ENCODE data around the gene ESYT1. TPM values are rescaled to one million over a fixed set of nuclear protein-coding genes. Genes with fewer than 3 reads are reported as not detected.

The ESYT1 gene
- total RNA-seq, 2 donors from 2014 or later = 97.0 to 118 TPM

DNA sequence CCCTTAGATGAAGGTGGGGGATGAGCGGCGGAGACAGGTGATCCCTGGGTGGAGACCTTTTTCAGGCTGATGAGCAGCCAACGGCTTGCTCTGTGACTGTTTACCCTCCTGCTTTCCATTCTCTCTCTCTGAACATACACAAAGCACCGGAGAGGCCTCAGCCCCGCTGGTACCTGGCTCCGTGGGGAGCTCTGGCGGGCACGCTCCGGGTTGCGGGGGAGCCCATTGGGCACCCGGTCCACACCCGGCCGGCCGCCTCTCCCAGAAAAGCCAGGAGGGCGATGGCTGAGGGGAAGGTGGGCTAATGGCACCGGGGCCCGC lies 60.7 kb downstream of the ESYT1 start:
- H3K36me3 Mint-ChIP-seq (ENCODE audit: low read depth) = peaks cover 37% of the 10 kb centered on the region
- H3K27me3 Mint-ChIP-seq (ENCODE audit: insufficient read depth) = no peaks in the 10 kb centered on the region
- peak overlapping the region; percentile 90 for H3K4me3 ChIP-seq (ENCODE audit: low read length)
- peaks cover 45% of the 10 kb centered on the region for H3K36me3 ChIP-seq (ENCODE audit: control insufficient read depth, insufficient read depth, low read length)
- TF ChIP-seq, protein P1, sequence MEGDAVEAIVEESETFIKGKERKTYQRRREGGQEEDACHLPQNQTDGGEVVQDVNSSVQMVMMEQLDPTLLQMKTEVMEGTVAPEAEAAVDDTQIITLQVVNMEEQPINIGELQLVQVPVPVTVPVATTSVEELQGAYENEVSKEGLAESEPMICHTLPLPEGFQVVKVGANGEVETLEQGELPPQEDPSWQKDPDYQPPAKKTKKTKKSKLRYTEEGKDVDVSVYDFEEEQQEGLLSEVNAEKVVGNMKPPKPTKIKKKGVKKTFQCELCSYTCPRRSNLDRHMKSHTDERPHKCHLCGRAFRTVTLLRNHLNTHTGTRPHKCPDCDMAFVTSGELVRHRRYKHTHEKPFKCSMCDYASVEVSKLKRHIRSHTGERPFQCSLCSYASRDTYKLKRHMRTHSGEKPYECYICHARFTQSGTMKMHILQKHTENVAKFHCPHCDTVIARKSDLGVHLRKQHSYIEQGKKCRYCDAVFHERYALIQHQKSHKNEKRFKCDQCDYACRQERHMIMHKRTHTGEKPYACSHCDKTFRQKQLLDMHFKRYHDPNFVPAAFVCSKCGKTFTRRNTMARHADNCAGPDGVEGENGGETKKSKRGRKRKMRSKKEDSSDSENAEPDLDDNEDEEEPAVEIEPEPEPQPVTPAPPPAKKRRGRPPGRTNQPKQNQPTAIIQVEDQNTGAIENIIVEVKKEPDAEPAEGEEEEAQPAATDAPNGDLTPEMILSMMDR (conservative IDR thresholded peaks at IDR 0.05) = no peak
- peaks cover 5% of the 10 kb centered on the region for H3K4me1 ChIP-seq (ENCODE audit: control insufficient read depth, insufficient read depth, low read length)
- no peaks in the 10 kb centered on the region for H3K9me3 ChIP-seq (ENCODE audit: control insufficient read depth, low read length)
- peak overlapping the region; percentile 84 for H3K27ac ChIP-seq (ENCODE audit: low read depth, low read length)
- peaks cover 12% of the 10 kb centered on the region for H3K4me1 Mint-ChIP-seq
- H3K27me3 ChIP-seq (ENCODE audit: control insufficient read depth, insufficient read depth, low read length, poor library complexity, severe bottlenecking) = no peaks in the 10 kb centered on the region
- H3K27ac Mint-ChIP-seq = peak overlapping the region; percentile 92
- peak overlapping the region; percentile 74 for H3K9ac ChIP-seq (ENCODE audit: extremely low read depth, low read length, poor library complexity, severe bottlenecking)
- peak; percentile 85 for DNase-seq
- WGBS, 2 experiments (ENCODE audit: insufficient coverage in 1 of 2, insufficient read length in 1 of 2) = 0% methylated on average over 2 to 17 of the region's 17 CpGs
- H3K4me3 Mint-ChIP-seq = peak overlapping the region; percentile 97
- H3K9me3 Mint-ChIP-seq = no peaks in the 10 kb centered on the region

DNA sequence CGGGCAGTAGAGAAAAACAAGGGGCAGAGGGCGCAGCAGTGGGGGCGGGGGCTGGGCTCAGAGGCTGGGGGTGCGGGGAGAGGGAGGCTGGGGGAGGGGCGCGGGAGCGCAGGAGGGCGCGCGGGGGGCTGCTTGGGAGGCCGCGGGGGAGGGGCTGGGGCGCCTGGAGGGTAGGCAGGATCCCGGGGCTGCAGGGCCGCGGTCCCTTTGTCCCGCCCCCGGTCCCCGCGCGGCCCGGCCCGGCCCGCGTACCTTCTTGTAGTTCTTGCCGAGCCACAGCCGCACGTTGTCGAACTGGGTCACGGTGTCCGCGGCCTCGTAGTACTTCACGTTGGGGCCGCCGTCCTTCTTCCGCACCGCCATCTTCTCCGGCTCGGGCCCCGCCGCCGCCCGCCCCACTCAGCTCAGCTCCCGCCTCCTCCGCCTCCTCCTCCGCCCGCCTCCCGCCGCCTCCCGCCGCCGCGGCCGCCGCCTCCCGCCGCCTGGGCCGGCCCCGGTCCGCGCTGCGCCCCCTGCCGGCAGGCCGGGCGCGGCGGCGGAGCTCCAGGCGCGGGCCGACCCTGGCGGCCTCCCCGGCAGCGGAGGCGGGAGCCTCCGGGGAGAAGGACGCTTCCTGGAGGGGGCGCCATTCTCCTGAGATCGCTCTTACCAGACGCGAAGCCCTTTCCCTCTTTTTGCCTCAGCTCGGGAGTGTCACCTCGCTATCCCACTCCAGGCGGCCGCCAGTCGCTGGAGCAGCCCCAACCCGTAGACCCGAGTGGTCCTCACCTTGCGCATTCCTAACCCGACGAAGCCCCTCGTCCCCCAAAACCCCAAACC lies 61.2 kb downstream of the ESYT1 start, which contains the start of gene SMARCC2:
Gene SMARCC2, minus strand, starts transcription at position 385 of the 819 bp plus-strand sequence. Its CDS starts 22 bp downstream, at position 363.
- Histone ChIP-seq H3K27me3 (ENCODE audit: control insufficient read depth, insufficient read depth, low read length, poor library complexity, severe bottlenecking) (no peaks in the 10 kb centered on the region), H3K4me3 (ENCODE audit: low read length) (peak within 1 kb of the TSS; percentile 93), H3K27ac (ENCODE audit: low read depth, low read length) (peak within 1 kb of the TSS; percentile 84), H3K36me3 (ENCODE audit: control insufficient read depth, insufficient read depth, low read length) (peaks cover 39% of the 10 kb centered on the region), H3K9ac (ENCODE audit: extremely low read depth, low read length, poor library complexity, severe bottlenecking) (peak within 1 kb of the TSS; percentile 74), H3K4me1 (ENCODE audit: control insufficient read depth, insufficient read depth, low read length) (peaks cover 5% of the 10 kb centered on the region), H3K9me3 (ENCODE audit: control insufficient read depth, low read length) (no peaks in the 10 kb centered on the region)
- Mint-ChIP-seq H3K27ac (peak within 1 kb of the TSS; percentile 98), H3K9me3 (no peaks in the 10 kb centered on the region), H3K27me3 (ENCODE audit: insufficient read depth) (no peaks in the 10 kb centered on the region), H3K4me1 (peaks cover 12% of the 10 kb centered on the region), H3K4me3 (peak within 1 kb of the TSS; percentile 97), H3K36me3 (ENCODE audit: low read depth) (peaks cover 34% of the 10 kb centered on the region)
- TF ChIP-seq, protein P1 (conservative IDR thresholded peaks at IDR 0.05) = peak; percentile 87
- peak; percentile 98 for DNase-seq
- WGBS, 2 experiments (ENCODE audit: insufficient coverage in 1 of 2, insufficient read length in 1 of 2) = 0% methylated on average over 21 to 89 of the region's 93 CpGs

DNA sequence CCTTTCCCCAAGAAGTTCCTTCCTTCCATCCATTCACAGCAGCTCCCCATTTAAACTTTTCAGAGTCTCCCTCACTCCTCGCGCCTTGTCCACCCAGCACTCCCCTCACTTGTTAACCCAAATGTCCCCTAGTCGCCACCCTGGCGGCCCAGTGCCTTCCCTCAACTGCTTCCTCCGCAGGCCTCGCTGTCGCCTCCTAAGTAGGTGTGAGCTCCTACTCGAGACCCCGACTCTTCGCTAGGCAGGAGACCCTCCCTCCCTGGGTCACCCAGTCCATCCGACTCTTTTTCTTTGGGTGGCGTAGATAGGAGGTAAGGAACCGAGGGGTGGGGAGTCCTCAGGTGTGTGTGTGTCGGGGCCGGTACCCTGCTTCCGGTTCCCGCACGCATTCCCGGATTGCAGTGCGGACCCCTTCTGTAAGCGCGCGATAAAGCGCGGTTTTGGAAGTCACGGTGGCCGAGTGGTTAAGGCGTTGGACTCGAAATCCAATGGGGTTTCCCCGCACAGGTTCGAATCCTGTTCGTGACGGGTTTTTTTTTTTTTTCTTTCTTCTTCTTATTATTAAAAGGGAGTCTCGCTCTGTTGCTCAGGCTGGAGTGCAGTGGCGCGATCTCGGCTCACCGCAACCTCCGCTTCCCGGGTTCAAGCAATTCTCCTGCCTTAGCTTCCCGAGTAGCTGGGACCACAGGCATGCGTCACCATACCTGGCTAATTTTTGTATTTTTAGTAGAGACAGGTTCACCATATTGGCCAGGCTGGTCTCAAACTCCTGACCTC lies 62.0 kb downstream of the ESYT1 start:
- peaks cover 5% of the 10 kb centered on the region for H3K4me1 ChIP-seq (ENCODE audit: control insufficient read depth, insufficient read depth, low read length)
- H3K36me3 ChIP-seq (ENCODE audit: control insufficient read depth, insufficient read depth, low read length) = peaks cover 31% of the 10 kb centered on the region
- Mint-ChIP-seq H3K36me3 (ENCODE audit: low read depth) (peaks cover 31% of the 10 kb centered on the region), H3K27ac (peak overlapping the region; percentile 98), H3K9me3 (no peaks in the 10 kb centered on the region), H3K27me3 (ENCODE audit: insufficient read depth) (no peaks in the 10 kb centered on the region), H3K4me1 (peaks cover 12% of the 10 kb centered on the region), H3K4me3 (peak overlapping the region; percentile 97)
- H3K9me3 ChIP-seq (ENCODE audit: control insufficient read depth, low read length) = no peaks in the 10 kb centered on the region
- peak overlapping the region; percentile 3 for H3K27ac ChIP-seq (ENCODE audit: low read depth, low read length)
- TF ChIP-seq, protein P1 (conservative IDR thresholded peaks at IDR 0.05) = peak; percentile 38
- DNase-seq = peak; percentile 99
- peak overlapping the region; percentile 68 for H3K9ac ChIP-seq (ENCODE audit: extremely low read depth, low read length, poor library complexity, severe bottlenecking)
- no peaks in the 10 kb centered on the region for H3K27me3 ChIP-seq (ENCODE audit: control insufficient read depth, insufficient read depth, low read length, poor library complexity, severe bottlenecking)
- H3K4me3 ChIP-seq (ENCODE audit: low read length) = peak overlapping the region; percentile 93
- 0 to 6% methylated on average over 21 to 39 of the region's 42 CpGs for WGBS, 2 experiments (ENCODE audit: insufficient coverage in 1 of 2, insufficient read length in 1 of 2)

Data from endodermal cell (in vitro differentiated cells).